Muscle layer of duodenum (tissue), 2 donors: ENCODE measurements around the gene TYRP1.

Experiments
- H3K27ac ChIP-seq: one replicate; pipeline ENCODE4 v1.7.0; 2013; ENCODE audit warnings: mild to moderate bottlenecking, low read length
- H3K27me3 ChIP-seq: one replicate; pipeline ENCODE4 v1.7.0; 2013; ENCODE audit warnings: low read depth, mild to moderate bottlenecking, control low read depth, low read length
- H3K36me3 ChIP-seq, 2 donors: one replicate each; pipeline ENCODE4 v1.7.0; 2013; ENCODE audit warnings: low read length in 2 of 2, control low read depth in 1 of 2, mild to moderate bottlenecking in 1 of 2; ENCODE audit not compliant: insufficient read depth in 2 of 2, control insufficient read depth in 1 of 2
- H3K4me1 ChIP-seq, 2 donors: one replicate each; pipeline ENCODE4 v1.7.0; 2013; ENCODE audit warnings: low read length in 2 of 2, mild to moderate bottlenecking in 2 of 2, control low read depth in 1 of 2, moderate library complexity in 1 of 2; ENCODE audit not compliant: insufficient read depth in 2 of 2, control insufficient read depth in 1 of 2
- H3K4me3 ChIP-seq, 2 donors: one replicate each; pipeline ENCODE4 v1.7.0; 2013; ENCODE audit warnings: low read length in 2 of 2, low read depth in 1 of 2, mild to moderate bottlenecking in 1 of 2
- H3K9me3 ChIP-seq, 2 donors: one replicate each; pipeline ENCODE4 v1.7.0; 2013; ENCODE audit warnings: low read length in 2 of 2, control low read depth in 1 of 2, mild to moderate bottlenecking in 1 of 2; ENCODE audit not compliant: control insufficient read depth in 1 of 2
- donor health status: healthy.

TYRP1 gene

GRCh38 chr9:12698266-12698665 is 5.1 kb downstream of the TYRP1 start:
- no peak overlapping the region for H3K27ac ChIP-seq
- no peaks in the 10 kb centered on the region for H3K9me3 ChIP-seq
- peaks cover 0 to 21% of the 10 kb centered on the region in 2 donors for H3K4me1 ChIP-seq
- H3K27me3 ChIP-seq: no peaks in the 10 kb centered on the region
- no peaks in the 10 kb centered on the region for H3K36me3 ChIP-seq
- H3K4me3 ChIP-seq: no peak overlapping the region

- H3K36me3 ChIP-seq: no peaks in the 10 kb centered on the region
- peaks cover 0 to 21% of the 10 kb centered on the region in 2 donors for H3K4me1 ChIP-seq
- H3K27me3 ChIP-seq: no peaks in the 10 kb centered on the region
- H3K27ac ChIP-seq: peak overlapping the region; percentile 8
- H3K4me3 ChIP-seq: no peak overlapping the region
- no peaks in the 10 kb centered on the region for H3K9me3 ChIP-seq
Measured at GRCh38 chr9:12698986-12699385, 5.8 kb downstream of the TYRP1 start.

GRCh38 chr9:12699529-12699928 is 6.3 kb downstream of the TYRP1 start:
- no peak overlapping the region for H3K4me3 ChIP-seq
- H3K9me3 ChIP-seq: no peaks in the 10 kb centered on the region
- no peaks in the 10 kb centered on the region for H3K36me3 ChIP-seq
- peaks cover 0 to 21% of the 10 kb centered on the region in 2 donors for H3K4me1 ChIP-seq
- no peak overlapping the region for H3K27ac ChIP-seq
- H3K27me3 ChIP-seq: no peaks in the 10 kb centered on the region

GRCh38 chr9:12701126-12701525 is 7.9 kb downstream of the TYRP1 start:
- no peaks in the 10 kb centered on the region for H3K27me3 ChIP-seq
- no peaks in the 10 kb centered on the region for H3K36me3 ChIP-seq
- H3K4me3 ChIP-seq: no peak overlapping the region
- H3K4me1 ChIP-seq: peaks cover 0 to 21% of the 10 kb centered on the region in 2 donors
- H3K27ac ChIP-seq: no peak overlapping the region
- no peaks in the 10 kb centered on the region for H3K9me3 ChIP-seq

GRCh38 chr9:12702160-12702758 is 9.1 kb downstream of the TYRP1 start:
- no peaks in the 10 kb centered on the region for H3K36me3 ChIP-seq
- no peaks in the 10 kb centered on the region for H3K9me3 ChIP-seq
- peaks cover 0 to 16% of the 10 kb centered on the region in 2 donors for H3K4me1 ChIP-seq
- no peak overlapping the region for H3K27ac ChIP-seq
- no peak overlapping the region for H3K4me3 ChIP-seq
- H3K27me3 ChIP-seq: no peaks in the 10 kb centered on the region

- H3K27me3 ChIP-seq: no peaks in the 10 kb centered on the region
- H3K36me3 ChIP-seq: no peaks in the 10 kb centered on the region
- no peak overlapping the region for H3K27ac ChIP-seq
- H3K9me3 ChIP-seq: no peaks in the 10 kb centered on the region
- H3K4me1 ChIP-seq: no peaks in the 10 kb centered on the region
- H3K4me3 ChIP-seq: no peak overlapping the region
Measured at GRCh38 chr9:12703996-12704395, 10.8 kb downstream of the TYRP1 start.

GRCh38 chr9:12705738-12706391 is 12.7 kb downstream of the TYRP1 start:
- Histone ChIP-seq H3K4me1 (no peaks in the 10 kb centered on the region), H3K36me3 (no peaks in the 10 kb centered on the region), H3K27ac (no peak overlapping the region), H3K4me3 (no peak overlapping the region), H3K9me3 (no peaks in the 10 kb centered on the region), H3K27me3 (no peaks in the 10 kb centered on the region)

- Histone ChIP-seq H3K4me3 (no peak overlapping the region), H3K36me3 (no peaks in the 10 kb centered on the region), H3K27me3 (no peaks in the 10 kb centered on the region), H3K9me3 (no peaks in the 10 kb centered on the region), H3K27ac (no peak overlapping the region), H3K4me1 (no peaks in the 10 kb centered on the region)
Measured at GRCh38 chr9:12708562-12709298, 15.5 kb downstream of the TYRP1 start.

GRCh38 chr9:12712532-12712931 is 19.3 kb downstream of the TYRP1 start:
- Histone ChIP-seq H3K9me3 (no peaks in the 10 kb centered on the region), H3K36me3 (no peaks in the 10 kb centered on the region), H3K4me3 (no peak overlapping the region), H3K27me3 (no peaks in the 10 kb centered on the region), H3K4me1 (no peaks in the 10 kb centered on the region), H3K27ac (no peak overlapping the region)

- Histone ChIP-seq H3K9me3 (no peaks in the 10 kb centered on the region), H3K4me3 (no peak overlapping the region), H3K4me1 (no peaks in the 10 kb centered on the region), H3K27me3 (no peaks in the 10 kb centered on the region), H3K36me3 (no peaks in the 10 kb centered on the region), H3K27ac (no peak overlapping the region)
Measured at GRCh38 chr9:12715268-12715667, 22.1 kb downstream of the TYRP1 start.

- H3K4me1 ChIP-seq: no peaks in the 10 kb centered on the region
- no peaks in the 10 kb centered on the region for H3K9me3 ChIP-seq
- no peak overlapping the region for H3K4me3 ChIP-seq
- no peak overlapping the region for H3K27ac ChIP-seq
- H3K27me3 ChIP-seq: no peaks in the 10 kb centered on the region
- H3K36me3 ChIP-seq: no peaks in the 10 kb centered on the region
Measured at GRCh38 chr9:12716823-12717600, 23.8 kb downstream of the TYRP1 start.
